ENCODE measurements around the gene SCFD1.

GRCh38 chr14:30779210-30779609, 157.1 kb downstream of the SCFD1 start:
- TF ChIP-seq FOXM1 (IDR thresholded peaks at IDR 0.05; ENCODE audit: low read depth, low read length) (no peak), CREB1 (IDR thresholded peaks at IDR 0.05; ENCODE audit: low read depth) (no peak), EP300 (IDR thresholded peaks at IDR 0.05; ENCODE audit: borderline replicate concordance in 1 of 2, control insufficient read depth in 1 of 2, low read depth in 2 of 2, low read length in 2 of 2) (no peak), ATF7 (IDR thresholded peaks at IDR 0.05; ENCODE audit: low read depth) (no peak), ZNF24 (IDR thresholded peaks at IDR 0.05) (no peak), GATAD2B (conservative IDR thresholded peaks at IDR 0.05; ENCODE audit: low read depth) (no peak), SP1 (IDR thresholded peaks at IDR 0.05; ENCODE audit: low read depth, low read length) (no peak)
